Activated T-cell treated with anti-CD3 and anti-CD28 coated beads, Interleukin-2, amount 50 U/mL, for 4 hours (primary cell): Measurements from ENCODE around the gene RTL9. TPM values are rescaled to one million over a fixed set of nuclear protein-coding genes. Genes with fewer than 3 reads are reported as not detected.
A peak's percentile ranks its signal among the peaks of the same experiment; 100 is the strongest.
"Not testable (repeated sequence)": the region's sequence is repeated elsewhere in the genome, so short reads cannot be mapped to it uniquely, and the experiment has no call there.

Experiments
- ATAC-seq, 2 donors: fragments of 200-7000 bp; cut with Tn5 transposase; one replicate each; pipeline ENCODE4 v1.10.0; 2021
- DNase-seq: peaks from one replicate; pipeline ENCODE4 v3.0.0-alpha.2; 2020
- H3K27me3 Mint-ChIP-seq: one replicate; pipeline ENCODE4 v1.8.0; 2021; ENCODE audit warnings: low read depth, mixed read lengths
- H3K36me3 Mint-ChIP-seq: one replicate; pipeline ENCODE4 v1.8.0; 2022; ENCODE audit warnings: mixed read lengths; ENCODE audit not compliant: insufficient read depth
- H3K4me1 Mint-ChIP-seq: one replicate; pipeline ENCODE4 v1.8.0; 2021; ENCODE audit warnings: low read depth, mixed read lengths
- H3K4me3 Mint-ChIP-seq: one replicate; pipeline ENCODE4 v1.8.0; 2021; ENCODE audit warnings: mild to moderate bottlenecking, moderate library complexity, mixed read lengths
- H3K9me3 Mint-ChIP-seq: one replicate; pipeline ENCODE4 v1.8.0; 2021; ENCODE audit warnings: mixed read lengths
- total RNA-seq, 3 donors: library from RNA; stranded (reverse); gene quantifications; one replicate each; pipeline ENCODE4 v1.2.1, GENCODE V29; 2021

The RTL9 gene
- total RNA-seq, 3 donors from 2014 or later: not detected

- DNase-seq (no peak), ATAC-seq (no peak)
- H3K27me3 Mint-ChIP-seq: no peaks in the 10 kb centered on the region
- no peaks in the 10 kb centered on the region for H3K9me3 Mint-ChIP-seq
- H3K36me3 Mint-ChIP-seq: no peaks in the 10 kb centered on the region
- no peaks in the 10 kb centered on the region for H3K4me1 Mint-ChIP-seq
- H3K4me3 Mint-ChIP-seq: no peak overlapping the region
Measured at GRCh38 chrX:110326712-110327111, 31.9 kb upstream of the RTL9 start.

DNA sequence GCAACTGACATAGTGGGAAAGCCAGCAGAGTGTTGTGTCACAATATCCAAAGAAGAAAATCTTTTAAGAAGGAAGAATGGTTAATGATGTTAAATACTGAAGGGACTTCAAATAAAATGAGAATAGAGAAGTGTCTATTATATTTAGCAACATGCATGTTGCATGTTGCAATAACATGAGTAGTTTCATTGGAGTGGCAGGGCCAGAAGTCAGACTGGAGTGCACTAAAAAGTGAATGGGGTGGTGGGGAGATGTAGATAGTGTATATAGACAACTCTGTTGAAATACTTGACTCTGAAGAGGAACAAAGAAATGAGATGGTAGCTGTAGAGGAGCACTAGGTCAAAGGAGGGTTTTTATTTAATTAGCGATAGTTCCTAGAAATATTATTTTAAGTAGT is 31.3 kb upstream of the RTL9 start:
- Mint-ChIP-seq H3K4me3 (no peak overlapping the region), H3K27me3 (no peaks in the 10 kb centered on the region), H3K9me3 (no peaks in the 10 kb centered on the region), H3K4me1 (no peaks in the 10 kb centered on the region), H3K36me3 (no peaks in the 10 kb centered on the region)
- DNase-seq (no peak), ATAC-seq (no peak)

GRCh38 chrX:110328613-110329012 is 30.0 kb upstream of the RTL9 start:
- H3K27me3 Mint-ChIP-seq, DNase-seq, ATAC-seq, H3K4me1 Mint-ChIP-seq, H3K36me3 Mint-ChIP-seq, H3K9me3 Mint-ChIP-seq, H3K4me3 Mint-ChIP-seq: not testable (repeated sequence)

- H3K4me1 Mint-ChIP-seq: no peaks in the 10 kb centered on the region
- no peaks in the 10 kb centered on the region for H3K27me3 Mint-ChIP-seq
- ATAC-seq: no peak
Measured at GRCh38 chrX:110331444-110332030, 27.1 kb upstream of the RTL9 start.

DNA sequence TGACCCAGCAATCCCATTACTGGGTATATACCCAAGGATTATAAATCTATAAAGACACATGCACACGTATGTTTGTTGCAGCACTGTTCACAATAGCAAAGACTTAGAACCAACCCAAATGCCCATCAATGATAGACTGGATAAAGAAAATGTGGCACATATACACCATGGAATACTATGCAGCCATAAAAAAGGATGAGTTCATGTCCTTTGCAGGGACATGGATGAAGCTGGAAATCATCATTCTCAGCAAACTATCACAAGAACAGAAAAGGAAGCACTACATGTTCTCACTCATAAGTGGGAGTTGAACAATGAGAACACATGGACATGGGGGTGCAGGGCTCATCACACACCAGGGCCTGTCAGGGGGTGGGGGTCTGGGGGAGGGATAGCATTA is 25.2 kb upstream of the RTL9 start:
- H3K27me3 Mint-ChIP-seq, H3K36me3 Mint-ChIP-seq, H3K9me3 Mint-ChIP-seq, H3K4me1 Mint-ChIP-seq, ATAC-seq, DNase-seq, H3K4me3 Mint-ChIP-seq: not testable (repeated sequence)

More at GRCh38 chrX:110331444-110332030, 27.1 kb upstream of the RTL9 start:
- no peak for DNase-seq
- H3K36me3 Mint-ChIP-seq: no peaks in the 10 kb centered on the region
- H3K4me3 Mint-ChIP-seq: no peak overlapping the region
- H3K9me3 Mint-ChIP-seq: no peaks in the 10 kb centered on the region

- H3K27me3 Mint-ChIP-seq: no peaks in the 10 kb centered on the region
- DNase-seq (no peak), ATAC-seq (no peak)
- no peaks in the 10 kb centered on the region for H3K4me1 Mint-ChIP-seq
- no peak overlapping the region for H3K4me3 Mint-ChIP-seq
- no peaks in the 10 kb centered on the region for H3K9me3 Mint-ChIP-seq
- H3K36me3 Mint-ChIP-seq: no peaks in the 10 kb centered on the region
Measured at GRCh38 chrX:110338935-110339334, 19.7 kb upstream of the RTL9 start.

DNA sequence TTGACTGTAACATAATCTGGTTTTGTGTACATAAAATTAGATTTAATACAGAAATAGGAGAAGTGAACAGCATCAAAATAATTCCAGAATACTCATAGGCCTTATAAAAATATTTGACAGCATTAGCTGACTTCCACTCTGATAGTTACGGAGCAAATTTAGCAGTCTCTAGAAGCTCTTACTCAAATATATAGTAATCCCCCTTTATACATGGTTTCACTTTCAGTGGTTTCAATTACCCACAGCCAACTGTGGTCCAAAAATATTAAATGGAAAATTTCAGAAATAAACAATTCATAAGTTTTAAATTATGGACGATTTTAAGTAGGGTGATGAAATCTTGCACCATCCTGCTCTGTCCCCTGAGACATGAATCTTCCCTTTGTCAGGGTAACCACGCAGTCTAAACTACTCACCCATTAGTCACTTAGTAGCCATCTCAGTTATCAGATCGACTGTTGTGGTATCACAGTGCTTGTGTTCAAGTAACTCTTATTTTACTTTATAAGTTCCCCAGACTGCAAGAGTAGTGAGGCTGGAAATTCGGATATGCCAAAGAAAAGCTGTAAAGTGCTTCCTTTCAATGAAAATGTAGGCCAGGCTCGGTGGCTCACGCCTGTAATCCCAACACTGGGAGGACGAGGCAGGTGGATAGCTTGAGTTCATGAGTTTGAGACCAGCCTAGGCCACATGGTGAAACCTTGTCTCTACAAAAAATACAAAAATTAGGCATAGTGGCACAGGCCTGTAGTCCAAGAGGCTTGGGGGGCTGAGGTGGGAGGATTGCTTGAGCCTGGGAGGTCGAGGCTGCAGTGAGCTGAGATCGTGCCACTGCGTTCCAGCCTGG is 17.2 kb upstream of the RTL9 start:
- H3K4me1 Mint-ChIP-seq: no peaks in the 10 kb centered on the region
- H3K9me3 Mint-ChIP-seq: no peaks in the 10 kb centered on the region
- DNase-seq: no peak
- H3K4me3 Mint-ChIP-seq: no peak overlapping the region
- H3K36me3 Mint-ChIP-seq: no peaks in the 10 kb centered on the region
- H3K27me3 Mint-ChIP-seq: no peaks in the 10 kb centered on the region
- peak; percentile 69 to 70 for ATAC-seq

- Mint-ChIP-seq H3K9me3 (no peaks in the 10 kb centered on the region), H3K36me3 (no peaks in the 10 kb centered on the region), H3K4me1 (no peaks in the 10 kb centered on the region), H3K4me3 (no peak overlapping the region), H3K27me3 (no peaks in the 10 kb centered on the region)
- no peak for DNase-seq
- no peak for ATAC-seq
Measured at GRCh38 chrX:110346681-110347080, 12.0 kb upstream of the RTL9 start.

DNA sequence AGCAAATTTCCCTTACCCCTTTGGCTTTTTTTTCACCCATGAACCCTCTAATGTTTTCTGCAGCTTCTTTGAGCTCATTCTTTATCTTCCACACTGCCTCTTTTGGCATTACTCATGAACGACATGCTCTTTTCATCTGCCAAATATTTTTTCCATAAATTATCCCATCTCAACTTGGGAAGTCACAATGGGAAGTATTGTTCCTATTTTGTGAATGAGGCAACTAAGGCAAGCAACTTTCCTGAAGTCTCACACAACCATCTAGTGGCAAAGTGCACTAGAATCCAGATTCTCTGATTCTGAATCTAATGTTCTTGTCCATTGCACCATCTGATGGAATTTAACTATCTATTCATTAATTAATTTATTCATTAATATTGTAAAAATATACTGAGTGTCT is 625 bp downstream of the RTL9 start:
- Mint-ChIP-seq H3K36me3 (no peaks in the 10 kb centered on the region), H3K4me1 (no peaks in the 10 kb centered on the region), H3K4me3 (no peak overlapping the region), H3K9me3 (no peaks in the 10 kb centered on the region), H3K27me3 (no peaks in the 10 kb centered on the region)
- ATAC-seq (no peak), DNase-seq (no peak)

GRCh38 chrX:110363244-110363643 is 4.6 kb downstream of the RTL9 start:
- no peaks in the 10 kb centered on the region for H3K4me1 Mint-ChIP-seq
- no peak overlapping the region for H3K4me3 Mint-ChIP-seq
- DNase-seq (no peak), ATAC-seq (no peak)
- H3K27me3 Mint-ChIP-seq: no peaks in the 10 kb centered on the region
- H3K9me3 Mint-ChIP-seq: no peaks in the 10 kb centered on the region
- H3K36me3 Mint-ChIP-seq: no peaks in the 10 kb centered on the region

DNA sequence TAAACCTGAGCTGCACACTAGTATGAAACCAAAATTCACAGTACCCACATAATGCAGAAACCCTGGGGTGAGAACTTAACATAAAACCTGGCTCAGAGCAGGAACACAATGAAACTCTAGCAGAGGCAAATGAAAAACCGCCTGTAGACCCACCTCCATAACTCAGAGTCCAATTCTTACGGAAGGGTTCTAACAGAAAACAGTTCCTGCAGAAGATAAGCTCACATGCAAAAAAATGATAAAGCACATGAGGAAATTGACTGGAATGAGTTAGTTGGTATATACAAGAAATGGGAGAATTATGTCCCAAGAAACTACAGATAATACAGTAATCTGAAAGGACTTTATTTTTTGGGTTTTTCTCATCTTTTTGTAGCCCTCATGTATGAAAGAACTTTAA is 14.7 kb downstream of the RTL9 start:
- no peak for DNase-seq
- Mint-ChIP-seq H3K27me3 (no peaks in the 10 kb centered on the region), H3K36me3 (no peaks in the 10 kb centered on the region), H3K4me1 (no peaks in the 10 kb centered on the region), H3K4me3 (no peak overlapping the region), H3K9me3 (no peaks in the 10 kb centered on the region)
- no peak for ATAC-seq

DNA sequence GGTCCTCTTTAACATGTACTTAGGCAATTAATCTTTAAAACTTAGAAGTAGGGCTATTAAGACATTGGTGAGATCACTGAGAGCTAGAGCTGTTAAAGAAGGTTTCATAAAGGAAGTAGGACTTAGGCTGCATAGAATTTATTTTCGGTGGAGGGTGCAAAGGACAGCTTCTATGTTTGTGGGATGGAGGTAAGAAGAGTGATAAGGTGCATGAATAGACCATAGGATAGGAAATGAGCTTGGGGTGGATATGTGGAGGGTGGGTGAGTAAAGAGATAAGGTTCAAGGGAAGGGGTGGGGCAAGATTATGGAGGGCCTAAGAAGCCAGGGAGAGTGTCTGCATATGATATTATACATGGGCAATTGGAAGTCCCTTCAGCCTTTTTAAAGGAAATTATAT is 15.9 kb downstream of the RTL9 start:
- DNase-seq (no peak), ATAC-seq (no peak)
- Mint-ChIP-seq H3K4me3 (no peak overlapping the region), H3K36me3 (no peaks in the 10 kb centered on the region), H3K4me1 (no peaks in the 10 kb centered on the region), H3K9me3 (no peaks in the 10 kb centered on the region), H3K27me3 (no peaks in the 10 kb centered on the region)

DNA sequence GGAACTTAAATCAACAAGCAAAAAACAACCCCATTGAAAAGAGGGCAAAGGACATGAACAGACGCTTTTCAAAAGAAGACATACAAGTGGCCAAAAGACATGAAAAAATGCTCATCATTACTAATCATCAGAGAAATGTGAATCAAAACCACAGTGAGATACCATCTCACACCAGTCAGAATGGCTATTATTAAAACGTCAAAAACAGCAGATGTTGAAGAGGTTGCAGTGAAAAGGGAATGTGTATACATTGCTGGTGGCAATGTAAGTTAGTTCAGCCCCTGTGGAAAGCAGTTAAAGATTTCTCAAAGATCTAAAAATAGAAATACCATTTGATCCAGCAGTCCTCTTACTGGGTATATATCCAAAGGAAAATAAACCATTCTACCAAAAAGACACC is 22.6 kb downstream of the RTL9 start:
- H3K4me3 Mint-ChIP-seq: no peak overlapping the region
- no peaks in the 10 kb centered on the region for H3K27me3 Mint-ChIP-seq
- no peaks in the 10 kb centered on the region for H3K36me3 Mint-ChIP-seq
- no peaks in the 10 kb centered on the region for H3K4me1 Mint-ChIP-seq
- ATAC-seq (no peak), DNase-seq (no peak)
- no peaks in the 10 kb centered on the region for H3K9me3 Mint-ChIP-seq

GRCh38 chrX:110383414-110383813 is 24.8 kb downstream of the RTL9 start:
- Mint-ChIP-seq H3K4me1 (no peaks in the 10 kb centered on the region), H3K4me3 (no peak overlapping the region), H3K36me3 (no peaks in the 10 kb centered on the region), H3K27me3 (no peaks in the 10 kb centered on the region), H3K9me3 (no peaks in the 10 kb centered on the region)
- ATAC-seq (no peak), DNase-seq (no peak)

DNA sequence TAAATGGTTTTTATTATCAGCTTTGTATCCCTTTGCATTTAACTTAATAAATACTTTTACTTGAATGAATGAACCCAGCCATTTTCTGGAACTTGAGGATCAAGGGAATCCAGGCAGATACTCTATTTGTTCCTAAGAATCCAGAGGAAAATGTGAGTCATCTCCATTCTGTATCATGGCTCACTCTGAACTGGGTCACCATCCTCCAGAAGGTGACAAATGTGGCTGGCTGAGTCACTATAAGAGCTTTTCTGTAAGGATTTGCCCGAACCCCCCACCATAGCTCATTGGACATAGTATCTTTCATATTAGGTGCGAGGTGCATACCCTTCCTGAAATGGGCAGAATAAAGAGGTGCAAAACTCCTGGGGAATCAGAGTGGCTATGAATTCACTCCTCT is 25.8 kb downstream of the RTL9 start:
- ATAC-seq: no peak
- no peaks in the 10 kb centered on the region for H3K36me3 Mint-ChIP-seq
- no peaks in the 10 kb centered on the region for H3K4me1 Mint-ChIP-seq
- no peak for DNase-seq
- H3K9me3 Mint-ChIP-seq: no peaks in the 10 kb centered on the region
- no peak overlapping the region for H3K4me3 Mint-ChIP-seq
- peaks cover 1% of the 10 kb centered on the region for H3K27me3 Mint-ChIP-seq
